Measurements from ENCODE around the gene ZNF74.
A peak's percentile ranks its signal among the peaks of the same experiment; 100 is the strongest.
"Not testable (repeated sequence)": the region's sequence is repeated elsewhere in the genome, so short reads cannot be mapped to it uniquely, and the experiment has no call there.

The ZNF74 gene

DNA sequence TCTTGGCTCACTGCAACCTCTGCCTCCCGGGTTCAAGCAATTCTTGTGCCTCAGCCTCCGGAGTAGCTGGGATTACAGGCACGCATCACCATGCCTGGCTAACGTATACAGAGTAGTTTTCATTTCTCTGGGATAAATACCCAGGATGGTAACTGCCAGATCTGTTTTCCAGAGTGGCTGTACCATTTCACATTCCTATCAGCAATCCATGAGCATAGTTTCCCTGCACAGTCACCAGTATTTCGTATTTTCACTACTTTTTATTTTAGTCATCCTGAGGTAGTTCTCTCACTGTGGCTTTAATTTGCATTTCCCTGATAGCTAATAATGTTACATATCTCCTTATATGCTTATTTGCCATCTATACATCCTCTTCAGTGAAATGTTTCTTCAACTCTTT lies 54.7 kb downstream of the ZNF74 start:
- DNase-seq (ENCODE audit: low spot score), result no peak

GRCh38 chr22:20449819-20450550 lies 56.0 kb downstream of the ZNF74 start:
- no peak for DNase-seq (ENCODE audit: low spot score)

DNA sequence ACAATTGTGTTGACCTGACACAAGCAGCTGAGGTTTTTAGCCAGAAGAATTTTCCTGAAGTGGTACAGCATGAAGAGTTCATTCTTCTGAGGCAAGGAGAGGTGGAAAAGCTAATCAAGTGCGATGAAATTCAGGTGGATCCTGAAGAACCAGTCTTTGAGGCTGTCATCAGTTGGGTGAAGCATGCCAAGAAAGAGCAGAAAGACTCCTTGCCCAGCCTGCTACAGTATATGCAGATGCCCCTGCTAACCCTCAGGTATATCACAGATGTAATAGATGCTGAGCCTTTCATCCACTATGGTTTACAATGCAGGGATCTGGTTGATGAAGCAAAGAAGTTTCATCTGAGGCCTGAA lies 56.6 kb downstream of the ZNF74 start:
- no peak for DNase-seq (ENCODE audit: low spot score)

DNA sequence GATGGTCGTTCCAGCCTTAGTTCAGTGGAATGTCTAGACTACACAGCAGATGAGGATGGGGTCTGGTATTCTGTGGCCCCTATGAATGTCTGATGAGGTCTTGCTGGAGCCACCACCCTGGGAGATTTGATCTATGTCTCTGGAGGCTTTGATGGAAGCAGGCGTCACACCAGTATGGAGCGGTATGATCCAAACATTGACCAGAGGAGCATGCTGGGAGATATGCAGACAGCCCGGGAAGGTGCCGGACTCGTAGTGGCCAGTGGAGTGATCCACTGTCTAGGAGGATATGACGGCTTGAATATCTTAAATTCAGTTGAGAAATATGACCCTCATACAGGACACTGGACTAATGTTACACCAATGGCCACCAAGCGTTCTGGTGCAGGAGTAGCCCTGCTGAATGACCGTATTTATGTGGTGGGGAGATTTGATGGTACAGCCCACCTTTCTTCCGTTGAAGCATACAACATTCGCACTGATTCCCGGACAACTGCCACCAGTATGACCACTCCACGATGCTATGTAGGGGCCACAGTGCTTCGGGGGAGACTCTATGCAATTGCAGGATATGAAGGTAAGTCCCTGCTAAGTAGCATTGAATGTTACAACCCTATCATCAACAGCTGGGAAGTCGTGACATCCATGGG lies 57.3 kb downstream of the ZNF74 start:
- DNase-seq (ENCODE audit: low spot score), result not testable (repeated sequence)

- no peak for DNase-seq (ENCODE audit: low spot score)
Measured at GRCh38 chr22:20451920-20452319, 58.0 kb downstream of the ZNF74 start.

GRCh38 chr22:20453222-20453621 lies 59.3 kb downstream of the ZNF74 start:
- no peak for DNase-seq (ENCODE audit: low spot score)

DNA sequence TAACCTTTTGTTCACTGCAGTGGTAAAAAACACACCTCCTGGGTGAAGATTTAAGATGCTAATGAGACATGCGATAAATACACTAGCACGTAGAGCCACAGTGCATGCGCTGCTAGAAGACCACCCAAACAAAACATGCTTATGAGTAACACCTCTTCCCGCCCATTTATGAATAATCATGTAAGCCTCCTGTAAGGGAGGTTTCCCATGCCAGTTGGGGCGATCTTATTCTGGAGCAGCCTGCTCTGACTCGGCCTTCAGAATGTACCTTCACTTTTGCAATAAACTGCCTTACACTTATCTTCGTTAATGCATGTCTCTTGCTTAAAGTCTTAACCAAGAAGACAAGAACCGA lies 61.7 kb downstream of the ZNF74 start:
- DNase-seq (ENCODE audit: low spot score), result no peak

GRCh38 chr22:20456064-20456721 lies 62.2 kb downstream of the ZNF74 start:
- DNase-seq (ENCODE audit: low spot score), result peak; percentile 66

DNA sequence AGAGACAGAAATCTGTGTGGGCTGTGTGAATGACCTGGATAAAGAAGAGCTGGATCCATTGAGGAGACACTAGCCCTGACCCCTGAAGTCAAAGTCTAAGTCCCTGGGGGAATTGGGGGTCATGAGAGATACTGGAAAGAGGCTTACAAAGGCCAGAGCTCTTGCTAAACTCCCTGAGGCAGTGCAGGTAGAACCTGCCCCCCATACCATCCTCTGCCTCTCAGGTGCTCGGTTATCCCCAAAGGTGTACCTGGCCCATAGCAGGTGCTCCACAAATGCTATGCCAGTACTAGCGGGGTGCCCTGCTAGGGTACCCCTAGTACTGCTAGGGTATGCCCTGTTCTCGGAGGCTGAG lies 62.7 kb downstream of the ZNF74 start:
- DNase-seq (ENCODE audit: low spot score), result no peak

DNA sequence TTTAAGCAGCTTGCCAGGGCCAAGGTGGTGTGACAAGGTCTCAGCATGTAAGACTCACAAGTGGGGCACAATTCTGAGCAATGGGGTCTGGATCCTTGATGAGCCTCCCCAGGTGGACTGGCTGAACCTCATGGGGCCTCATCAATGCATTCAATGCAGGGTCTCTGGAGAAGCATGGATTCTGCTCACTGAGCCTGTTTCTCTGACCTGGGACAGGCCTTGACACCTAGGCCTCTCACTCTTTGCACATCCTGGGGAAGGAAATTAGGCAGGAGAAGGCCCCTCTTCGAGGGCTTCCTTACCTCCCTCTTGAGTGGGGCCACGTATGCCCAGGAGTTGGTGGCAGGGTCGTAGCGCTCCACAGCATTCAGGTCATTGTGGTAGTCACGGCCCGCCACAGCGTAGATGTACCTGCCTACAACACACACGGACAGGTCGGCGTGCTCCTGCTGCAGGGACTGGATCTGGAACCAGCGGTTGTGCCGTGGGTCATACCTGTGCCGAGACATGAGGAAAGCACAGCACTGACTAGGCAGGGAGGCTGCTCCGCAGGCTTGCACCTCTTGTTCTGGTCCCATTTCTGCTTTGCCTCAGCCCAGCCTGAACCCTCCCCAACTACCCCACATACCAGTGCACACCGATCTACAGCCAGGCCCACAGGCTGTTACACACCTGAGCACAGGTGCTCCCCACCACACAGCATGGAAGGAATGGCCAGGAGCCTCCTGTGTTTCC lies 63.7 kb downstream of the ZNF74 start:
- no peak for DNase-seq (ENCODE audit: low spot score)
